GM18508 (cell line): ENCODE data around the gene SERPINF2.
"Not testable (repeated sequence)": the region's sequence is repeated elsewhere in the genome, so short reads cannot be mapped to it uniquely, and the experiment has no call there.

ENCODE experiments used
- ATAC-seq: cut with Tn5 transposase; IDR thresholded peaks from one replicate; pipeline ENCODE4 v1.9.1; 2021; ENCODE audit warnings: moderate number of reproducible peaks; ENCODE audit not compliant: insufficient read depth, unreplicated experiment

The SERPINF2 gene

DNA sequence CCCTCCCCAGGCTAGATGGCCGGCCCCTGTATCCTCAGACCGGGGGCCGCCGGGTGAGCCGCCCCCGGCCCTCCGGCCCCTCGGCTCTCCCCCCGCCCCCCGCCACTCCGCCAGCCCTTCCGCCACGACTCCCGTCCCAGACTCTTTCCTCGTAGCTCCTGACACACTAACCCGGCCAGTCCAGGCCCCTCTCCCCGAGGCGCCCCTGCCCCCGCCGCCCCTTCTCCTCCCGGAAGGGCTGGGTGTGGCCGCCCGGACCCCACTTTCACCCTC is 26.9 kb upstream of the SERPINF2 start:
- ATAC-seq, result no peak

DNA sequence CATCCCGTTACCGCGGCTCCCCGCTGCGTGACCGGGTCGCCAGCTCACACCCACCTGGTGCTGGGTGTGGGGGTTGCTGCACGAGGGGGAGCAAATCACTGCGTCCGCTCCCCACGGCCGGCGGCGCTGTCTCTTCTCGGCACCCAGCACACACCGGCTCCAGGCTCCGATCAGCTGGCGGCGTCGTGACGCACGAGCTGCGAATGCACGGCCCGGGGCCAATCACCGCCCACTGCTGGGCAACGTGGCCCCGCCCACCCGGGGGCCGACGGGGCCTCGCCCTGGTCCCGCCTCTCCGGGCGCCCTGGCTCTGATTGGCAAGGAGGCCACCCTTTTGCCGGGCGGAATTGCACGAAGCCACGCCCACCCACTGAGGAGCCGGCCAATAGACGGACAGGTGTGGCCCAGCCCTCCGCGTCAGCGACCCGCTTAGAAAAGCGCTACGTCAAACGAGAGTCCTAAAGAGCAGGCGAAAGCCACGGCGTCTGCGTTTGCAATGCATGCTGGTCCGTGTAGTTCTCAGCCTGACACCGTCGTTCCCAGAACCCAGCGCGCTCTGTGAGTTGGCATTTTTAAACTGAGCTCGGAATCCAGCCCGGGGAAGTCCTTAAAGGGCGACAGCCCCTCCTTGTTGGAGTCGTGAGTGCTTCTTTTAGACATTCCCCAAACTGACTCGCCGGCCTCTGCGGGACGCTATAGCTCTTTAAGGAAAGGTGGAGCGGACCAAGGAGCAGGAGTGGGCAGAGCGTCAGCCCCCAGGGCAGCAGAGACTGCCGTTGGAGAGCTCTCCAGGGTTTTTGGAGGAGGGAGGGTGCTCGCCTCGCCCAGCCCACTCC is 26.4 kb upstream of the SERPINF2 start:
- peak; percentile 50 for ATAC-seq

GRCh38 chr17:1716912-1717695 is 25.6 kb upstream of the SERPINF2 start:
- peak; percentile 36 for ATAC-seq

DNA sequence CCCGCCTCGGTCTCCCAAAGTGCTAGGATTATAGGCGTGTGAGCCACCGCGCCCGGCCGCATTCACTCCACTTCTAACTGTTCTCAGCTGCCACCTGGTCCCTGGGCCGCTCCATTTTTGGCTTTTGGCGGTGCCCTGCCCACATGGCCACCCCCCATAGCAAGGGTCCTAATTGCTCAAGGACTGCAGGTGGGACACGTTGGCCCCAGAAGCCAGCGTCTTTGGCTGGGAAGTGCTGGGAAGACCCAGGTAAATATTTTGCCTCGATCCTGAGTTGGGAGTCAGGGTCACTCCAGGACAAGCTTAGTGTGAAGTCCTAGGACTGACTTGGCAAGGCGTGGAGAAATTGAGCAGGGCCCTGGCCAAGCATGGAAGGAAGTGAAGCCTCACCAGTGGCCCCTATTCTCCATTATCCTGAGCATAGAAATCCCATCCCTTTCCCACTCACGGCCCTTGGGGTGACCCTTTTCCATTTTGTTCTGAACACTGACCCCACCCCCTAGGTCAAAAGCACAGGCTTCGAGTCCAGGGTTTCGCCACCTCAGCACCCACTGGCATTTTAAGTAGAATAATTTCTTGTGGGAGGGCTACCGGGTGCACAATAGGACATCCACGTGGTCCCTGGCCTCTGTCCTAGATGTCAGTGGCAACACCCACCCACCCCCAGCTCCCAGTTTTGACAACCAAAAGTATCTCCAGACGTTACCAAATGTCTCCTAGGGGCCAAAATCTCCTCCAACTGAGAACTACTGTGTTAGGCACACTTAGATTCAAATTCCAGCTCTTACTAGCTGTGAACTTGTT is 24.1 kb upstream of the SERPINF2 start:
- ATAC-seq, result no peak

GRCh38 chr17:1720856-1721386 is 21.8 kb upstream of the SERPINF2 start:
- no peak for ATAC-seq

- ATAC-seq, result not testable (repeated sequence)
Measured at GRCh38 chr17:1722022-1722421, 20.6 kb upstream of the SERPINF2 start.

DNA sequence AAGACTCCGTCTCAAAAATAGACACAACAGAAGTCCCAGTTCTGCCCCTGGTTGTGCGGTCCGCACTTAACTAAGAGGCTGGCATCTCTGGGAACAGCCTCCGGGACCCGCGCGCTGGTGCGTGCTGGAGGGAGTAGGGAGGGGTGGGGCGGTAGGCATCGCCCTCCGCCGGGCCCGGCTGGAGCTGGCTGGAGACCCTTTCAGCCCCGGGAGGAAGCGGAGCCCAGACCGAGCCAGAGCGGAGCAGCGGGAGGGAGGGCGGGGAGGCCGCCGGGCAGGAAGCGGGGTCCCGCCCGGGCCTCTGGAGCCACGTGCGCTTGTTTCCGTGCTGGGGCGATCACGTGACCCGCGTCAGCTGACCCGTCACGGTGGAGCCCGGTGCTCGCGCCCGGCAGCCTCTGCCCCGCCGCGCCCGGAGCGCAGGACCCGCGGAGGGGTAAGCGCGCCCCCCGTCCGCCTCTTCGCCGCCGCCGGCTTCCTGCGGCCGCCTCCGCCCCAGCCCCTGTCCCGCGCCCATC is 18.3 kb upstream of the SERPINF2 start, which contains the start of gene WDR81:
TSS of gene WDR81 (plus strand) at position 354 of the 518 bp plus-strand sequence. CDS start 256 bp downstream, outside the sequence.
- ATAC-seq, result no peak

GRCh38 chr17:1724869-1725641 is 17.6 kb upstream of the SERPINF2 start:
- ATAC-seq, result no peak

DNA sequence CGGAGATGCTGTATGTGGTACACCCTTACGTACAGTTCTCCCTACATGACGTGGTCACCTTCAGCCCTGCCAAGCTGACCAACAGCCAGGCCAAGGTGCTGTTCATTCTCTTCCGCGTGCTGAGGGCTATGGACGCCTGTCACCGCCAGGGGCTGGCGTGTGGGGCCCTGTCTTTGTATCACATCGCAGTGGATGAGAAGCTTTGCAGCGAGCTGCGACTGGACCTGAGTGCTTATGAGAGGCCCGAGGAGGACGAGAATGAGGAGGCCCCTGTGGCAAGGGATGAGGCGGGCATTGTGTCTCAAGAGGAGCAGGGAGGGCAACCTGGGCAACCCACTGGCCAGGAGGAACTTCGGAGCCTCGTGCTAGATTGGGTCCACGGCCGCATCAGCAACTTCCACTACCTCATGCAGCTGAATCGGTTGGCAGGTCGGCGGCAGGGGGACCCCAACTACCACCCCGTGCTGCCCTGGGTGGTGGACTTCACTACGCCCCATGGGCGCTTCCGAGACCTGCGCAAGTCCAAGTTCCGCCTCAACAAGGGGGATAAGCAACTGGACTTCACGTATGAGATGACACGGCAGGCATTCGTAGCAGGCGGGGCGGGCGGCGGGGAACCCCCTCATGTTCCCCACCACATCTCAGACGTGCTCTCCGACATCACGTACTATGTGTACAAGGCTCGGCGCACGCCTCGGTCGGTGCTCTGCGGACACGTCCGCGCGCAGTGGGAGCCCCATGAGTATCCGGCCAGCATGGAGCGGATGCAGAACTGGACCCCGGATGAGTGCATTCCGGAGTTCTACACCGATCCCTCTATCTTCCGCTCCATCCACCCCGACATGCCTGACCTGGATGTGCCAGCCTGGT is 16.8 kb upstream of the SERPINF2 start:
- ATAC-seq, result no peak

DNA sequence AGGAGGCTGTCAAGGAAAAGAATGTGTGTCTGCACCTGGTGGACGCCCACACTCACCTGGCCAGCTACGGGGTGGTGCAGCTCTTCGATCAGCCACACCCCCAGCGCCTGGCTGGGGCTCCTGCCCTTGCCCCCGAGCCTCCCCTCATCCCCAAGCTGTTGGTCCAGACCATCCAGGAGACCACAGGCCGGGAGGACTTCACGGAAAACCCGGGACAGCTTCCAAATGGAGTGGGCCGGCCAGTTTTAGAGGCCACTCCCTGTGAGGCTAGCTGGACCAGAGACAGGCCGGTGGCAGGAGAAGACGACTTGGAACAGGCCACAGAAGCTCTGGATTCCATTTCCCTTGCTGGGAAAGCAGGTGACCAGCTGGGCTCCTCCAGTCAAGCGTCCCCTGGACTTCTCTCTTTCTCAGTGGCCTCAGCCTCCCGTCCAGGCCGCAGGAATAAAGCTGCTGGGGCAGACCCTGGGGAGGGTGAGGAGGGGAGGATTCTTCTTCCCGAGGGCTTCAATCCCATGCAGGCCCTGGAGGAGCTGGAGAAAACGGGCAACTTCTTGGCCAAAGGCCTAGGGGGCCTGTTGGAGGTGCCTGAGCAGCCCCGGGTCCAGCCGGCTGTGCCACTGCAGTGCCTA is 15.9 kb upstream of the SERPINF2 start:
- no peak for ATAC-seq

DNA sequence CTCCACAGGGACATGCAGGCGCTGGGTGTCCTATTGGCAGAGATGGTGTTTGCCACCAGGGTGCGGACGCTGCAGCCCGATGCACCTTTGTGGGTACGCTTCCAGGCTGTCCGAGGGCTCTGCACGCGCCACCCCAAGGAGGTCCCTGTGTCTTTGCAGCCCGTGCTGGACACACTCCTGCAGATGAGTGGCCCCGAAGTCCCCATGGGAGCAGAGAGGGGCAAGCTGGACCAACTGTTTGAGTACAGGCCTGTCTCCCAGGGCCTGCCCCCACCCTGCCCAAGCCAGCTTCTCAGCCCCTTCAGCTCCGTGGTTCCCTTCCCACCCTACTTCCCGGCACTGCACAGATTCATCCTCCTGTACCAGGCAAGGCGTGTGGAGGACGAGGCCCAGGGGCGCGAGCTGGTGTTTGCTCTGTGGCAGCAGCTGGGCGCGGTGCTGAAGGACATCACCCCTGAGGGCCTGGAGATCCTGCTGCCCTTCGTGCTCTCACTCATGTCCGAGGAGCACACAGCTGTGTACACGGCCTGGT is 15.3 kb upstream of the SERPINF2 start:
- no peak for ATAC-seq

DNA sequence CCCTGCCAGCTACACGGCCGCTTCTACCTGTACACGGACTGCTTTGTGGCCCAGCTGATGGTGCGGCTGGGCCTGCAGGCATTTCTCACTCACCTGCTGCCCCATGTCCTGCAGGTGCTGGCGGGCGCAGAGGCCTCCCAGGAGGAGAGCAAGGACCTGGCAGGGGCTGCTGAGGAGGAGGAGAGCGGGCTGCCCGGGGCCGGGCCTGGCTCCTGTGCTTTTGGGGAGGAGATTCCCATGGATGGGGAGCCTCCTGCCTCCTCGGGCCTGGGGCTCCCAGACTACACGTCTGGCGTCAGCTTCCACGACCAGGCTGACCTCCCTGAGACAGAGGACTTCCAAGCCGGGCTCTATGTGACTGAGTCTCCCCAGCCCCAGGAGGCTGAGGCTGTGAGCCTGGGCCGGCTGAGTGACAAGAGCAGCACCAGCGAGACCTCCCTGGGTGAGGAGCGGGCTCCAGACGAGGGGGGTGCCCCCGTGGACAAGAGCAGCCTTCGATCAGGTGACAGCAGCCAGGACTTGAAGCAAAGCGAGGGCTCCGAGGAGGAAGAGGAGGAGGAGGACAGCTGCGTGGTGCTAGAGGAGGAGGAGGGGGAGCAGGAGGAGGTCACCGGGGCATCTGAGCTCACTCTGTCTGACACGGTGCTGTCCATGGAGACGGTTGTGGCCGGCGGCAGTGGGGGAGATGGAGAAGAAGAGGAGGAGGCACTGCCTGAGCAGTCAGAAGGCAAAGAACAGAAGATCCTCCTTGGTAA is 14.6 kb upstream of the SERPINF2 start:
- no peak for ATAC-seq

GRCh38 chr17:1729966-1730325 is 12.7 kb upstream of the SERPINF2 start:
- no peak for ATAC-seq

- ATAC-seq, result no peak
Measured at GRCh38 chr17:1730326-1731193, 12.1 kb upstream of the SERPINF2 start.

DNA sequence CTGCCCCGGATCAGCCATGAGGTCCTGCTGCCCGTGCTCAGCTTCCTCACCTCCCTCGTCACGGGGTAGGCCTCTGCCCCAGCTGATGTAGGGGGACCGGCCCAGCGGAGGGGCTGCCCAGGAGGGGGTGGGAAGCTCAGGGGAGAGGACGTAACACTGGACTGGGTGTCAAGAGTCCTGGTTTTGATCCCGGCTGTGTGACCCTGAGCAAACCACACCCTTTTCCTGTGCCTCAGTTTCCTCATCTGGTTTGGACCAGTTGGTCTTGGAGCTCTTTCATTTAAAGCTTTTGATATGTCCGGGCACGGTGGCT is 11.5 kb upstream of the SERPINF2 start:
- ATAC-seq, result no peak

DNA sequence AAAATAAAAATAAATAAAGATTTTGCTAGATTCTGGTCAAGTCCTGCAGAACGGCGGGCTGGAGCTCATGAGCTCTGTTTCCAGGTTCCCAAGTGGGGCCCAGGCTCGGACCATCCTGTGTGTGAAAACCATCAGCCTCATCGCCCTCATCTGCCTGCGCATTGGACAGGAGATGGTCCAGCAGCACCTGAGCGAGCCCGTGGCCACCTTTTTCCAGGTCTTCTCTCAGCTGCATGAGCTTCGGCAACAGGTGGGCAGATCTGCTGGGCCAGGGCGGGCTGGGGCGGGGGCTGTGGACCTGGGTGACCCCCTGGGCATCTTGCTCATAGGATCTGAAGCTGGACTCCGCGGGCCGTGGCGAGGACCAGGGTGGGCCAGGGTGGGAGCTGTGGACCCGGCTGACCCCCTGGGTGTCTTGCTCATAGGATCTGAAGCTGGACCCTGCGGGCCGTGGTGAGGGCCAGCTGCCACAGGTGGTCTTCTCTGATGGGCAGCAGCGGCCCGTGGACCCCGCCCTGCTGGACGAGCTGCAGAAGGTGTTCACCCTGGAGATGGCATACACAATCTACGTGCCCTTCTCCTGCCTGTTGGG is 10.3 kb upstream of the SERPINF2 start:
- no peak for ATAC-seq
